ENCODE data around the gene SCN1B. TPM values are rescaled to one million over a fixed set of nuclear protein-coding genes. Genes with fewer than 3 reads are reported as not detected.
A peak's percentile ranks its signal among the peaks of the same experiment; 100 is the strongest.

The SCN1B gene
- total RNA-seq: 10 to 100 TPM in 3 of 4 donors, 1 to 10 TPM in 1; 8.3 to 15.7 (median 12.8) TPM

DNA sequence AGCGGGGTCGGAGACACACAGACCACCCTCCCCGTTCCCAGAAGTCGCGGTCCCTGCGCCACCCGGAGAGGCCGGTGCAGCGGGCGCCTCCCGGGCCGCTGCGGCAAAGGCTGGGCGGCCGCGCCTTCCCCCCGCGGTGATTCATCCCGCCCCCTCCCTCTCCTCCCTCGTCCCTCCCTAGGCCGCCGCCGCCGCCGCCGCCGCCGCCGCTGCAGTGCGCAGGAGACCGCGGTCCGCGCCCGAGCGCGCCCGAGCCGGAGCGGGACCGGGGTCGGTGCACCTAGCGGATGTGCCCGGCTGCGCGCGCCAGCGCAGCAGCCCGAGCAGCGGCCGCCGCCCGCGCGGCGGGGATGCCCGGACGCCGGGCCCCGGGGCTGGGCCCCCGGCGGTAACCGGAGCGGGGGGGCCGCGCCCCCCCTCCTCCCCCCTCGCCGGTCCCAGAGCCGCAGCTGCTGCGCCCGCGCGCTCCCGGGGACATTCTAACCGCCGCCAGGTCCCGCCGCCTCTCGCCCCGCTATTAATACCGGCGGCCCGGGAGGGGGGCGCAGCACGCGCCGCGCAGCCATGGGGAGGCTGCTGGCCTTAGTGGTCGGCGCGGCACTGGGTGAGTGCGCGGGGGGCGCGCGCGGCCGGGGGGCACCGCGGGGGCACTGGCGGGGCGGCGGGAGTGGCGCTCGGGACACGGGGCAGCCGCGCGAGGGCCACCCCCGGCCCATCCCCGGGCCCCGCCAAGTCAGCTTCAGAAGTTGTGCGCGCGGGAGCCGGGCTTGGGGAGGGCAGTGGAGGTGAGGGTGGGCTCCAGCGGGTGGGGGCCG is at the start of gene SCN1B:
TSS of gene SCN1B (plus strand) at position 214 of the 815 bp plus-strand sequence. CDS start at position 565, 351 bp downstream.
- H3K4me3 ChIP-seq: peak within 1 kb of the TSS; percentile 67 to 87 (median 70)
- peaks cover 7 to 53% (median 36%) of the 10 kb centered on the region in 4 donors for H3K36me3 ChIP-seq
- no peaks in the 10 kb centered on the region for H3K9me3 ChIP-seq
- no peaks in the 10 kb centered on the region for H3K27me3 ChIP-seq
- DNase-seq (ENCODE audit: extremely low spot score): no peak
- peak within 1 kb of the TSS; percentile 60 to 71 (median 65) for H3K27ac ChIP-seq (replicated peaks in 1 of 4)
- 0% methylated on average over 2 of the region's 118 CpGs for WGBS
- peaks cover 15 to 25% (median 21%) of the 10 kb centered on the region in 4 donors for H3K4me1 ChIP-seq
- intact Hi-C loops (cut with DNase I): no loop called here
- TF ChIP-seq POLR2A (IDR thresholded peaks at IDR 0.05; ENCODE audit: low read depth): no peak
- peak in 1 of 2 donors; percentile 32 for TF ChIP-seq POLR2AphosphoS5 (IDR thresholded peaks at IDR 0.05)
- no peak for TF ChIP-seq CTCF (IDR thresholded peaks at IDR 0.05)

DNA sequence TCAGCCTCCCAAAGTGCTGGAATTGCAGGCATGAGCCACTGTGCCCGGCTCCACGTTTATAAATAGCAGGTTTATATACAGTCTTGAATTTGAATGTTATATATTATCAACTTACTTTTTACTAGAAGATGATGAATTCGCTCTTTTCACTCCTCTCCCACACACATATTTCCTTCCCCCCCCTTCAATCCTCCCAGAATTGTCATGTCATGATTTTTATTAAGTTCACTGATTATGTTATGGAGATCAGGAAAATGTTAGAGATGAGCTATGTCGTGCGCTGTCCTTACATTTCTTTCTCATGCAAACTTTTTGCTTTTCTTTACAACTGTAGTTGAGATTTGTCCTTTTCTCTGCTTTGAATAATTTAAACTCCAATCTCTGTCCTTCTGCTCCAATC is 48.0 kb upstream of the SCN1B start:
- 65% methylated on average over 5 of the region's 5 CpGs for WGBS
- intact Hi-C loops (cut with DNase I): no loop called here

DNA sequence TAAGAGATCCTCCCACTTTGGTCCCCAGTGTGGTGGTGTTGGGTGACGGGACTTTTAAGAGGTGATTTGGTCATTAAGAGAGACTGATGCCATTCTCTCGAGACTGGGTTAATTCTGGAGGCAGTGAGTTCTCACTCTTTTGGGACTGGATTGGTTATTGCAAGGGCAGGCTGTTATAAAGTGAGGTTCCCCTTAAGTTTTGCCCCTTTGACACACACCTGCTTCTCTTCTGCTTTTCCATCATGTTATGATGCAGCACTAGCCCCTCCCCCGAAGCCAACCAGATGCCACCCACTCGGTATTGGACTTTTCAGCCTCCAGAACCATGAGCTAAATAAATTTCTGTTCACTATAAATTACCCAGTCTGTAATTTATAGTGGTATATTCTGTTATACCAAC is 46.5 kb upstream of the SCN1B start:
- DNase-seq (ENCODE audit: extremely low spot score): no peak
- no peak overlapping the region for H3K4me3 ChIP-seq
- H3K36me3 ChIP-seq: no peaks in the 10 kb centered on the region
- no peak overlapping the region for H3K27ac ChIP-seq (replicated peaks in 1 of 4)
- WGBS: 93% methylated on average over 4 of the region's 4 CpGs
- peaks cover 0 to 13% (median 7%) of the 10 kb centered on the region in 4 donors for H3K4me1 ChIP-seq
- intact Hi-C loops (cut with DNase I): no loop called here
- no peaks in the 10 kb centered on the region for H3K9me3 ChIP-seq
- TF ChIP-seq POLR2A (IDR thresholded peaks at IDR 0.05; ENCODE audit: low read depth): no peak
- no peaks in the 10 kb centered on the region for H3K27me3 ChIP-seq

More for the DNA sequence above, 48.0 kb upstream of the SCN1B start:
- Histone ChIP-seq H3K4me1 (peaks cover 0 to 13% (median 7%) of the 10 kb centered on the region in 4 donors), H3K36me3 (no peaks in the 10 kb centered on the region), H3K9me3 (no peaks in the 10 kb centered on the region), H3K4me3 (no peak overlapping the region), H3K27me3 (no peaks in the 10 kb centered on the region), H3K27ac (replicated peaks in 1 of 4) (no peak overlapping the region)
- DNase-seq (ENCODE audit: extremely low spot score): no peak
- TF ChIP-seq CTCF (IDR thresholded peaks at IDR 0.05) (no peak), EP300 (IDR thresholded peaks at IDR 0.05) (no peak), POLR2AphosphoS5 (IDR thresholded peaks at IDR 0.05) (no peak), POLR2A (IDR thresholded peaks at IDR 0.05; ENCODE audit: low read depth) (no peak)

GRCh38 chr19:34984287-34984686 is 46.0 kb upstream of the SCN1B start:
- no peaks in the 10 kb centered on the region for H3K9me3 ChIP-seq
- 87% methylated on average over 3 of the region's 3 CpGs for WGBS
- H3K4me3 ChIP-seq: no peak overlapping the region
- H3K27ac ChIP-seq (replicated peaks in 1 of 4): peak overlapping the region in 1 of 4 donors; percentile 47
- intact Hi-C loops (cut with DNase I): no loop called here
- no peaks in the 10 kb centered on the region for H3K27me3 ChIP-seq
- H3K4me1 ChIP-seq: peaks cover 0 to 13% (median 7%) of the 10 kb centered on the region in 4 donors
- TF ChIP-seq POLR2A (IDR thresholded peaks at IDR 0.05; ENCODE audit: low read depth) (no peak), CTCF (IDR thresholded peaks at IDR 0.05) (no peak), POLR2AphosphoS5 (IDR thresholded peaks at IDR 0.05) (no peak), EP300 (IDR thresholded peaks at IDR 0.05) (no peak)
- DNase-seq (ENCODE audit: extremely low spot score): no peak
- H3K36me3 ChIP-seq: no peaks in the 10 kb centered on the region

- Histone ChIP-seq H3K27me3 (no peaks in the 10 kb centered on the region), H3K4me1 (peaks cover 0 to 13% (median 7%) of the 10 kb centered on the region in 4 donors), H3K36me3 (no peaks in the 10 kb centered on the region), H3K27ac (replicated peaks in 1 of 4) (peak overlapping the region in 2 of 4 donors; percentile 32 to 54), H3K4me3 (no peak overlapping the region), H3K9me3 (no peaks in the 10 kb centered on the region)
- intact Hi-C loops (cut with DNase I): no loop called here
- peak; percentile 41 to 54 for TF ChIP-seq POLR2AphosphoS5 (IDR thresholded peaks at IDR 0.05)
- peak; percentile 71 for TF ChIP-seq EP300 (IDR thresholded peaks at IDR 0.05)
- TF ChIP-seq POLR2A (IDR thresholded peaks at IDR 0.05; ENCODE audit: low read depth): no peak
- DNase-seq (ENCODE audit: extremely low spot score): no peak
- 29% methylated on average over 6 of the region's 7 CpGs for WGBS
Observed at GRCh38 chr19:34985249-34986022, 44.8 kb upstream of the SCN1B start.
